Activated T-helper 17 cell treated with anti-CD3 and anti-CD28 coated beads, Interleukin-2, amount 50 U/mL, for 72 hours (primary cell): ENCODE results near the gene RGS17. TPM values are rescaled to one million over a fixed set of nuclear protein-coding genes. Genes with fewer than 3 reads are reported as not detected.

ENCODE experiments used
- ATAC-seq: fragments of 150-1000 bp; cut with Tn5 transposase; replicated peaks from 2 replicates; pipeline ENCODE4 v1.10.0; 2021; ENCODE audit warnings: mild to moderate bottlenecking, moderate library complexity
- H3K27ac Mint-ChIP-seq: one replicate; pipeline ENCODE4 v1.8.0; 2022; ENCODE audit warnings: mixed read lengths
- H3K27me3 Mint-ChIP-seq: one replicate; pipeline ENCODE4 v1.8.0; 2022; ENCODE audit warnings: mixed read lengths
- H3K36me3 Mint-ChIP-seq: one replicate; pipeline ENCODE4 v1.8.0; 2022; ENCODE audit warnings: low read depth, mild to moderate bottlenecking, mixed read lengths
- H3K4me1 Mint-ChIP-seq: one replicate; pipeline ENCODE4 v1.8.0; 2022; ENCODE audit warnings: mixed read lengths
- H3K4me3 Mint-ChIP-seq: one replicate; pipeline ENCODE4 v1.8.0; 2022; ENCODE audit warnings: mild to moderate bottlenecking, mixed read lengths
- H3K9me3 Mint-ChIP-seq: one replicate; pipeline ENCODE4 v1.8.0; 2022; ENCODE audit warnings: mixed read lengths
- total RNA-seq, 2 donors: library from RNA; stranded (reverse); gene quantifications; one replicate each; pipeline ENCODE4 v1.2.3, GENCODE V29; 2022

Gene RGS17
- total RNA-seq, 2 donors from 2014 or later = 0.26 TPM; not detected in 1

- Mint-ChIP-seq H3K4me1 (peaks cover 25% of the 10 kb centered on the region), H3K27ac (peak overlapping the region; percentile 94), H3K27me3 (no peaks in the 10 kb centered on the region), H3K36me3 (peaks cover 74% of the 10 kb centered on the region), H3K4me3 (peak overlapping the region; percentile 88), H3K9me3 (no peaks in the 10 kb centered on the region)
- ATAC-seq = peak; percentile 59
Measured at GRCh38 chr6:152983637-152984512, 147.2 kb downstream of the RGS17 start.

GRCh38 chr6:152982904-152983636 is 148.0 kb downstream of the RGS17 start, which contains the start of gene FBXO5:
TSS of gene FBXO5 (minus strand) at chr6:152983041. CDS start at chr6:152982959, 82 bp downstream.
- Mint-ChIP-seq H3K4me3 (peak within 1 kb of the TSS; percentile 88), H3K36me3 (peaks cover 82% of the 10 kb centered on the region), H3K27me3 (no peaks in the 10 kb centered on the region), H3K4me1 (peaks cover 25% of the 10 kb centered on the region), H3K9me3 (no peaks in the 10 kb centered on the region), H3K27ac (peak within 1 kb of the TSS; percentile 94)
- ATAC-seq = peak; percentile 90

DNA sequence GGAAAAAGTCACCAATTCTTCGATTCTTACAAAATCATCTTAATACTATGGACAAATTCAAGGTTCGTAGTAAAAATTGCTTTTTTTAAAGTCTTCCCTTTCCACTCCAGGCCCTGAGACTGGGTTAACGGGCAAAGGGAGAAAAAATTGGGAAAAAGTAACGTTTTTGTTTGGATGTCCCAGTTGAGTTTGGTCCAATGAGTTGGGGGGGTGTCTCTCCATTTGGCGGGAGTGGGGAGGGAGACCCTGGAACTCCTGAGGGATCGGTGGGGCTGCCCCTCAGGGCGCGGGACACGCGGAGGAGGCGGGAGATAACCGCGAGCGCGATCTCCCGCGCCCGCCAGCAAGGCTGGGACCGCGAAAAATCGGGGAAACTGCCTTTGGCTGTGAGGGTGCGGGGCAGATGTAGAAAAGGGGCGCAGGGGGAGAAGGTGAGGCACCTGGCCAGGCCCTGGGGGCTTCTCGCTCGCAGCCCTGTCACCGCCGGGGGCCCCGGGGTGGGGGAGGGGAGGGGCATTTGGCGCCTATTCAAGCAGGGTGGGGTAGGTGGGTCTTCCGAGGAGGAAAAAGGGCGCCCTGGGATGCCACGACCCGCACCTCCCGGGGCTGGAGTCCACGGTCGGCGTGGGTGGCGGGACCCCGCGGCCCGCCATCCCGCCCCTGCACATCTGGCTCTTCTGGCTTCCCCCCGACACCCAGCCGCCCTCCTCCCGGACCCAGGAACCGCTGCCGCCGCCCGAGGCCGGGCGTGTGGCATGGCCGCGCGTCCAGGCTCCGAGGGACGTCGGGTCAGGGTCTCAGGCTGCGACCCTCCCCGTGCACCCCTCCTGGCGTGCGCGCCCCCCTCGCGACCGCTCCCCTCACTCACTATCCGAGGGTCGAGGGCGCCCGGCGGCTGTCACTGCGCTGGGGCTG is 148.8 kb downstream of the RGS17 start:
- peak overlapping the region; percentile 50 for H3K27ac Mint-ChIP-seq
- H3K4me3 Mint-ChIP-seq = peak overlapping the region; percentile 88
- H3K9me3 Mint-ChIP-seq = no peaks in the 10 kb centered on the region
- H3K36me3 Mint-ChIP-seq = peaks cover 88% of the 10 kb centered on the region
- no peak for ATAC-seq
- H3K27me3 Mint-ChIP-seq = no peaks in the 10 kb centered on the region
- H3K4me1 Mint-ChIP-seq = peaks cover 23% of the 10 kb centered on the region

GRCh38 chr6:152981219-152981618 is 149.9 kb downstream of the RGS17 start:
- H3K4me1 Mint-ChIP-seq = peaks cover 25% of the 10 kb centered on the region
- peak overlapping the region; percentile 88 for H3K4me3 Mint-ChIP-seq
- ATAC-seq = no peak

GRCh38 chr6:152980656-152981055 is 150.4 kb downstream of the RGS17 start:
- H3K4me3 Mint-ChIP-seq = peak overlapping the region; percentile 88
- no peaks in the 10 kb centered on the region for H3K27me3 Mint-ChIP-seq
- H3K9me3 Mint-ChIP-seq = no peaks in the 10 kb centered on the region
- H3K27ac Mint-ChIP-seq = no peak overlapping the region
- ATAC-seq = no peak
- H3K36me3 Mint-ChIP-seq = peaks cover 89% of the 10 kb centered on the region
- H3K4me1 Mint-ChIP-seq = peaks cover 27% of the 10 kb centered on the region

More at GRCh38 chr6:152981219-152981618, 149.9 kb downstream of the RGS17 start:
- H3K27me3 Mint-ChIP-seq = no peaks in the 10 kb centered on the region
- no peaks in the 10 kb centered on the region for H3K9me3 Mint-ChIP-seq
- peaks cover 88% of the 10 kb centered on the region for H3K36me3 Mint-ChIP-seq
- no peak overlapping the region for H3K27ac Mint-ChIP-seq

GRCh38 chr6:152979116-152979515 is 152.0 kb downstream of the RGS17 start:
- Mint-ChIP-seq H3K4me1 (peaks cover 29% of the 10 kb centered on the region), H3K27ac (no peak overlapping the region), H3K4me3 (peak overlapping the region; percentile 88), H3K9me3 (no peaks in the 10 kb centered on the region), H3K27me3 (no peaks in the 10 kb centered on the region), H3K36me3 (peaks cover 92% of the 10 kb centered on the region)
- no peak for ATAC-seq

DNA sequence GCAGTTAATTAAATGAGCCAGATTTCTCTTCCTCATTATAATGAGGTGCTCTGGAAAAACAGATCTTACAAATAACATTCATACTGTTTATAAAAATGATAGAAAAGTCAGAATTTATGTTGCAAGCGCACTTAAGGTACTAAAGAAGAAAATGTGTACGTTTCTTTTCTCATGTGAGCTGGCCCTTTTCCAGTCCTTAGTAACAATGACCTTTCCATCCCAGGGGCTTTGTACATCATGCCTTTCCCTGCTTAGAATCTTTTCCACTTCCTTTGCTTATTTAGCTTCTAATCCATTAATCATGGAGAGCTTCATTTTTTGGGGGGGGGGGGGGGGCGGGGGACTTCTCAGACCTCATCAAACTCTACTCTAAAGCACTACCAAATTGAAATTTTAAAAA is 153.0 kb downstream of the RGS17 start:
- H3K9me3 Mint-ChIP-seq = no peaks in the 10 kb centered on the region
- peaks cover 29% of the 10 kb centered on the region for H3K4me1 Mint-ChIP-seq
- H3K36me3 Mint-ChIP-seq = peaks cover 92% of the 10 kb centered on the region
- no peak overlapping the region for H3K27ac Mint-ChIP-seq
- no peak overlapping the region for H3K4me3 Mint-ChIP-seq
- H3K27me3 Mint-ChIP-seq = no peaks in the 10 kb centered on the region
- ATAC-seq = no peak

GRCh38 chr6:152977556-152977955 is 153.5 kb downstream of the RGS17 start:
- Mint-ChIP-seq H3K27me3 (no peaks in the 10 kb centered on the region), H3K9me3 (no peaks in the 10 kb centered on the region), H3K36me3 (peaks cover 93% of the 10 kb centered on the region), H3K4me3 (no peak overlapping the region), H3K27ac (no peak overlapping the region), H3K4me1 (peaks cover 29% of the 10 kb centered on the region)
- ATAC-seq = no peak

GRCh38 chr6:152976749-152977148 is 154.3 kb downstream of the RGS17 start:
- Mint-ChIP-seq H3K9me3 (no peaks in the 10 kb centered on the region), H3K4me3 (peak overlapping the region; percentile 64), H3K27me3 (no peaks in the 10 kb centered on the region), H3K4me1 (peaks cover 29% of the 10 kb centered on the region), H3K27ac (no peak overlapping the region), H3K36me3 (peaks cover 97% of the 10 kb centered on the region)
- ATAC-seq = no peak

DNA sequence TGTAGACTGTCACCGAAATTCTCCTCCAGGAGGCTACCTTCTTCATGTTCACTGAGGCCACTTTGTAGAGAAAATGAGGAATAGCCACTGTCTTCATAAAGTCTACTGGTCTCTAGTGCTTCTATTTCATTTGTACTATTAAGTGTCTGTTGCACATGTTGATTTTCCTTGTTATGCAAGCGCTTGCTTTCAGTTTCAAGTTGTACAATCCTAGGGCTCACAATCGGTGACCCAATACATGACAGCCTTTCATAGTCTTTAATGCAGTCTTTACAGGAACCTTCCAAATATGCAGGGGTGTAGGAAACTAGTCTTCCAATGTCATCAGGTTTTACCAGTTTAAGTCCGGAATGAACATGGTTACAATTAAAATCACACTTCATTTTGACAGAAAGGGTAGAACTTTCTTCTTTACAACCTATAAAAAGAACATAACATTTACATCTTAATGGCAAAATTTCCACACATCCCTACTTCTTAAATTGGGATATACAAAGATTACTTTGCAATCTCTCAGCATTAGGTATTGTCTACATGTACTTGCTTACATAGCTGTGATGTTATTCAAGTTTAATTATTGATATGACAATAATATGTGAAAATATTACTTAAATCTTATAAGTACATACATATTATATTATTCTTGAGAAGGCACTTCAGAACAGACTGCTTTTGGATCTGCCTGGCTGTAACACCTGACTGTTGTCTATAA is 155.7 kb downstream of the RGS17 start:
- peaks cover 99% of the 10 kb centered on the region for H3K36me3 Mint-ChIP-seq

GRCh38 chr6:152973916-152974315 is 157.2 kb downstream of the RGS17 start:
- H3K4me3 Mint-ChIP-seq = peak overlapping the region; percentile 4
- H3K4me1 Mint-ChIP-seq = peaks cover 17% of the 10 kb centered on the region
- H3K36me3 Mint-ChIP-seq = peaks cover 97% of the 10 kb centered on the region
- ATAC-seq = no peak
- no peak overlapping the region for H3K27ac Mint-ChIP-seq
- H3K27me3 Mint-ChIP-seq = no peaks in the 10 kb centered on the region
- H3K9me3 Mint-ChIP-seq = peaks cover 7% of the 10 kb centered on the region

More for the DNA sequence above, 155.7 kb downstream of the RGS17 start:
- Mint-ChIP-seq H3K9me3 (no peaks in the 10 kb centered on the region), H3K4me1 (peaks cover 23% of the 10 kb centered on the region), H3K27ac (no peak overlapping the region), H3K27me3 (no peaks in the 10 kb centered on the region), H3K4me3 (peak overlapping the region; percentile 64)
- no peak for ATAC-seq

DNA sequence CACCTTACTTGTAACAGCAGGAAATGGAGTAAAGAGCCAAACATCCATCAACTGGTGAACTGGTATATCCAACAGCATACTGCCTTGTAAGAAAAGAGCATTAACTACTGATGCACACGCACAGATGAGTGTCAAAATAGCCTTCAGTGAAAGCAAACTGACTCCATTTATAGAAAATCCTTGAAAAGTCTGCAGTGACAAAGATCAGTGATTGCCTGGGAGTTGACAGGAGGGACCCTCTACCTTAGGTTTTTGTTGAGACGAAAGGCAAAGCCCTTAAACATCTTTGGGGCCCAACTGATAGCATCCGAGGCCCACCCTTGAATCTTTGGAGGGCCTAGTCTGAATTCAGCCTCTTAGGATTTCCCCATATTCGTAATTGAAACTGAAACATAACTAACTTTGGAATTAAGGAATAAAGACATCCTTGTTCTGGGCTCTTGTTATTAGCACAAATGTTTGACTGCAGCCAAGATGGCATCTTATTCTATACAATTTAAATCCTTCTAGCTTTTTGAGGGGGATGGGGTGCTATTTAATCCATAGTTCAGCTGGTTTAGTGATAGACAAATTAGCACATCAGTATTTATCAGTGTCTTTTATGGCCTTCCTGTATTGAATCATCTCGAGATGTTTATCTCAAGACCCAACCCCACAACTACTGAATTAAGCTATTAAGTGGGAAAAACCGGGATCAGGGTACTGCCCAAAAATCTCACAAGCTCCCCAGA is 161.2 kb downstream of the RGS17 start:
- Mint-ChIP-seq H3K4me1 (peaks cover under 1% of the 10 kb centered on the region), H3K36me3 (peaks cover 57% of the 10 kb centered on the region), H3K4me3 (no peak overlapping the region)

More for the DNA sequence above, 161.2 kb downstream of the RGS17 start:
- Mint-ChIP-seq H3K27ac (no peak overlapping the region), H3K9me3 (peaks cover 15% of the 10 kb centered on the region), H3K27me3 (no peaks in the 10 kb centered on the region)
- no peak for ATAC-seq
